Ovary (tissue), 1 donor: ENCODE results near the gene MIF.

Source experiments
- EP300 ChIP-seq: sonication (generic); formaldehyde crosslinking; IDR thresholded peaks from one replicate; pipeline ENCODE4 v1.6.1; 2017; ENCODE audit warnings: antibody characterized with exemption
- POLR2A ChIP-seq: fragments of 450-650 bp; IDR thresholded peaks from one replicate; pipeline ENCODE4 v1.6.1; 2017; ENCODE audit warnings: antibody characterized with exemption, mild to moderate bottlenecking, moderate library complexity

DNA sequence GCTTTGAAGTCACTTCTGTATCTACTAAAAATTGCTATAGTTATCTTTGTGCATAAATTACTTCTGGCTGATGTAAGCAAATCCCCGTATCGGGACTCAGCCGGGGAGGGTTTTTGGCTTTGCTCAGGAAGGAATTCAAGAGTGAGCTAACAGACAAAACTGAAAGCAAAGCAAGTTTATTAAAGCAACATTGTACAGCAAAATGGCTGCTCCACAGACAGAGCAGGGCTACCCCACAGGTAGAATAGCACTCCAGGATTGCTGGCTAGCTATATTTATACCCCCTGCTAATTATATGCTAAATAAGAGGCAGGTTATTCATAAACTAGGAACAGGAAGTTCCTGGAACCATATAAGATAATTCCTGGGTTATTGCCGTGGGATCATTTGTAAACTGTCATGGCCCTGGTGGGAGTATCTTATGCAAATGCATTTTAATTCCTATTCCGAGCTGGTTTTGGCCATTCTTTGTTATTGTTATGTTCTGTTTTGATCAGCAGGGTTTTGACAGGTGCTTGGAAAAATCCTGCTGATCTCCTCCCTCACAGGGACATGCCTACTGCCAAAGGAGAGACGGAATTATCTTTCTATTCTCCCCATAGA, 15.2 kb downstream of the MIF start:
- no peak for TF ChIP-seq POLR2A
- no peak for TF ChIP-seq EP300
